ENCODE measurements around the gene PROC. TPM values are rescaled to one million over a fixed set of nuclear protein-coding genes. Genes with fewer than 3 reads are reported as not detected.
"Not testable (repeated sequence)": the region's sequence is repeated elsewhere in the genome, so short reads cannot be mapped to it uniquely, and the experiment has no call there.

The PROC gene
- total RNA-seq, 2 donors from 2014 or later = 0.26 TPM; not detected in 1

- Histone ChIP-seq H3K36me3 (replicated peaks in 1 of 2; ENCODE audit: insufficient read depth in 1 of 2, low read depth in 2 of 2) (no peaks in the 10 kb centered on the region), H3K4me3 (no peak overlapping the region), H3K9me3 (no peaks in the 10 kb centered on the region), H3K27me3 (no peaks in the 10 kb centered on the region), H3K4me1 (peaks cover 23% of the 10 kb centered on the region), H3K27ac (peak overlapping the region in 1 of 4 donors; percentile 24)
- intact Hi-C loops (cut with DNase I) = no loop called here
- DNase-seq = no peak
- TF ChIP-seq CTCF (IDR thresholded peaks at IDR 0.05) (no peak), POLR2A (IDR thresholded peaks at IDR 0.05) (no peak)
- no peak for ATAC-seq
- 68 to 94% methylated on average over 3 to 4 of the region's 5 CpGs for WGBS, 2 donors
Measured at GRCh38 chr2:127439343-127439742, 21.1 kb downstream of the PROC start.

DNA sequence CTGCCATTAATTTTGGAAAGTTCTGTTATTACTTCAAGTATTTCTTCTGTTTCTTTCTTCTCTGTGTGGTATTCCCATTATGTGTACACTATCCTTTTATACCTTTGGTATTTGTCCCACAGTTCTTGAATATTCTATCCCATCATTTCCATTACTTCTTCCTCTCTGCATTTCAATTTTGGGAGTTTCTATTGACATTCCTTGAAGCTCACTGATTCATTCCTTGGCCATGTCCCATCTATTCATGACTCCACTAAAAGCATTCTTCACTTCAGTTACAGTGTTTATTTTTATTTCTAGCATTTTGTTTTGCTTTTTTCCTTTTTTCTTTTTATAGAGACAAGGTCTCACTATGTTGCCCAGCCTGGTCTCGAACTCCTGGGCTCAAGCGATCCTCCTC lies 30.3 kb downstream of the PROC start:
- no peak for ATAC-seq
- intact Hi-C loops (cut with DNase I) = no loop called here
- no peaks in the 10 kb centered on the region for H3K27me3 ChIP-seq
- H3K9me3 ChIP-seq = no peaks in the 10 kb centered on the region
- 94 to 100% methylated on average over 2 of the region's 2 CpGs for WGBS, 2 donors
- H3K4me1 ChIP-seq = no peaks in the 10 kb centered on the region
- DNase-seq = no peak
- H3K27ac ChIP-seq = no peak overlapping the region
- no peaks in the 10 kb centered on the region for H3K36me3 ChIP-seq (replicated peaks in 1 of 2; ENCODE audit: insufficient read depth in 1 of 2, low read depth in 2 of 2)
- H3K4me3 ChIP-seq = no peak overlapping the region
- TF ChIP-seq CTCF (IDR thresholded peaks at IDR 0.05) = no peak
- no peak for TF ChIP-seq POLR2A (IDR thresholded peaks at IDR 0.05)

GRCh38 chr2:127449414-127449813 lies 31.2 kb downstream of the PROC start:
- H3K4me3 ChIP-seq = no peak overlapping the region
- no peaks in the 10 kb centered on the region for H3K36me3 ChIP-seq (replicated peaks in 1 of 2; ENCODE audit: insufficient read depth in 1 of 2, low read depth in 2 of 2)
- 91 to 94% methylated on average over 4 of the region's 4 CpGs for WGBS, 2 donors
- ATAC-seq = no peak
- no peak overlapping the region for H3K27ac ChIP-seq
- H3K4me1 ChIP-seq = peaks cover 9% of the 10 kb centered on the region
- intact Hi-C loops (cut with DNase I) = no loop called here
- H3K9me3 ChIP-seq = no peaks in the 10 kb centered on the region
- TF ChIP-seq CTCF (IDR thresholded peaks at IDR 0.05) (no peak), POLR2A (IDR thresholded peaks at IDR 0.05) (no peak)
- DNase-seq = no peak
- no peaks in the 10 kb centered on the region for H3K27me3 ChIP-seq

GRCh38 chr2:127449898-127450297 lies 31.7 kb downstream of the PROC start:
- no peaks in the 10 kb centered on the region for H3K27me3 ChIP-seq
- no peak for ATAC-seq
- TF ChIP-seq POLR2A (IDR thresholded peaks at IDR 0.05) (no peak), CTCF (IDR thresholded peaks at IDR 0.05) (no peak)
- H3K4me1 ChIP-seq = peaks cover 12% of the 10 kb centered on the region
- no peak overlapping the region for H3K27ac ChIP-seq
- H3K36me3 ChIP-seq (replicated peaks in 1 of 2; ENCODE audit: insufficient read depth in 1 of 2, low read depth in 2 of 2) = no peaks in the 10 kb centered on the region
- no peak overlapping the region for H3K4me3 ChIP-seq
- no peak for DNase-seq
- 84 to 92% methylated on average over 4 of the region's 4 CpGs for WGBS, 2 donors
- intact Hi-C loops (cut with DNase I) = no loop called here
- no peaks in the 10 kb centered on the region for H3K9me3 ChIP-seq

DNA sequence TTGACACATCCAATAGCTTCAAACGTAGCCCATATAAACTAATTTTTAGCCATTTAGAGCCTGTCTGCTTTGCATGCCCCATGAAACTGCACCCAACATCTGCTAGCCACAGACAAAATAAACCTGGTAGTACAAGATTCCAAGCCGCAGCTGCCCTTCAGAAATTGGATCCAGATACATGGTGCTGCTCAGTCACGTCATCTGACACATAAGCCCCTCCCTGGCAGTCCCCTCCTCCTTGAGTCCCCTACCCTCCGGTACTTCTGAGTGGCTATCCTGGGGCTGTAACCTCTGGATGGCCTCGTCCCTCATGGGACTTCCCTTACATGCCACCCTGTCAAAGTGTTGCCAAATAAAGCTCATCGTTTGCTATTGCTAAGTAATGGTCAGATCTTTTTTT lies 33.8 kb downstream of the PROC start:
- WGBS, 2 donors = 93% methylated on average over 6 of the region's 6 CpGs
- intact Hi-C loops (cut with DNase I) = no loop called here
- H3K27me3 ChIP-seq = no peaks in the 10 kb centered on the region
- no peak for ATAC-seq
- no peak overlapping the region for H3K4me3 ChIP-seq
- no peak overlapping the region for H3K27ac ChIP-seq
- no peak for DNase-seq
- peaks cover 29% of the 10 kb centered on the region for H3K4me1 ChIP-seq
- H3K9me3 ChIP-seq = no peaks in the 10 kb centered on the region
- TF ChIP-seq POLR2A (IDR thresholded peaks at IDR 0.05) = no peak
- no peak for TF ChIP-seq CTCF (IDR thresholded peaks at IDR 0.05)
- no peaks in the 10 kb centered on the region for H3K36me3 ChIP-seq (replicated peaks in 1 of 2; ENCODE audit: insufficient read depth in 1 of 2, low read depth in 2 of 2)

DNA sequence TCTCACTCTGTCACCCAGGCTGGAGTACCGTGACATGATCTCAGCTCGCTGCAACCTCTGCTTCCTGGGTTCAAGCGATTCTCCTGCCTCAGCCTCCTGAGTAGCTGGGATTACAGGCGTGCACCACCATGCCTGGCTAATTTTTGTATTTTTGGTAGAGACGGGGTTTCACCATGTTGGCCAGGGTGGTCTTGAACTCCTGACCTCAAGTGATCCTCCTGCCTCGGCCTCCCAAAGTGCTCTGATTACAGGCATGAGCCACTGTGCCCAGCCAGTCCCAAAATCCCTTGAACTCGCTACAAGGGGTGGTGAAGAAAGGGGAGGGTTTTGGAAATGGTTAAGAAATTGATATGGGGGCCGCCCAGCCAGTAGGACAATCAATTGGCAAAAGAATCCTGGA lies 34.2 kb downstream of the PROC start:
- DNase-seq; H3K27me3 ChIP-seq; H3K4me3 ChIP-seq; H3K36me3 ChIP-seq (replicated peaks in 1 of 2; ENCODE audit: insufficient read depth in 1 of 2, low read depth in 2 of 2); H3K27ac ChIP-seq; intact Hi-C loops (cut with DNase I); H3K9me3 ChIP-seq; ATAC-seq: not testable (repeated sequence)
- 96 to 97% methylated on average over 8 of the region's 8 CpGs for WGBS, 2 donors
- peaks cover 33% of the 10 kb centered on the region for H3K4me1 ChIP-seq
